Measurements from ENCODE around the gene MUC13.

Gene MUC13

GRCh38 chr3:124890573-124891190 is 43.9 kb downstream of the MUC13 start:
- Mint-ChIP-seq H3K4me1 (peaks cover 4% of the 10 kb centered on the region), H3K27ac (no peak overlapping the region), H3K27me3 (peaks cover 18% of the 10 kb centered on the region), H3K4me3 (no peak overlapping the region), H3K9me3 (no peaks in the 10 kb centered on the region), H3K36me3 (no peaks in the 10 kb centered on the region)

- peak overlapping the region; percentile 75 for H3K4me3 Mint-ChIP-seq
- H3K27me3 Mint-ChIP-seq, result peaks cover 28% of the 10 kb centered on the region
- H3K27ac Mint-ChIP-seq, result no peak overlapping the region
- H3K36me3 Mint-ChIP-seq, result no peaks in the 10 kb centered on the region
- peaks cover 4% of the 10 kb centered on the region for H3K4me1 Mint-ChIP-seq
- no peaks in the 10 kb centered on the region for H3K9me3 Mint-ChIP-seq
These were observed 45.8 kb downstream of the MUC13 start for GRCh38 chr3:124888482-124889441.

- H3K4me3 Mint-ChIP-seq, result peak overlapping the region; percentile 75
- H3K4me1 Mint-ChIP-seq, result peaks cover 4% of the 10 kb centered on the region
- H3K9me3 Mint-ChIP-seq, result no peaks in the 10 kb centered on the region
- H3K36me3 Mint-ChIP-seq, result no peaks in the 10 kb centered on the region
- H3K27me3 Mint-ChIP-seq, result peaks cover 28% of the 10 kb centered on the region
- no peak overlapping the region for H3K27ac Mint-ChIP-seq
These were observed 46.6 kb downstream of the MUC13 start for GRCh38 chr3:124887932-124888298.

- Mint-ChIP-seq H3K4me3 (peak within 1 kb of the TSS; percentile 75), H3K4me1 (peaks cover 4% of the 10 kb centered on the region), H3K9me3 (no peaks in the 10 kb centered on the region), H3K27ac (no peak within 1 kb of the TSS), H3K36me3 (no peaks in the 10 kb centered on the region), H3K27me3 (peaks cover 28% of the 10 kb centered on the region)
These were observed 47.2 kb downstream of the MUC13 start, which contains the start of gene ITGB5 for GRCh38 chr3:124887177-124887931. ITGB5 (minus strand) TSS chr3:124887365; CDS start chr3:124887000, 365 bp downstream.

- H3K4me3 Mint-ChIP-seq, result peak overlapping the region; percentile 67
- peaks cover 26% of the 10 kb centered on the region for H3K27me3 Mint-ChIP-seq
- H3K9me3 Mint-ChIP-seq, result no peaks in the 10 kb centered on the region
- no peaks in the 10 kb centered on the region for H3K36me3 Mint-ChIP-seq
- H3K27ac Mint-ChIP-seq, result no peak overlapping the region
- peaks cover 4% of the 10 kb centered on the region for H3K4me1 Mint-ChIP-seq
These were observed 48.1 kb downstream of the MUC13 start for GRCh38 chr3:124886168-124887056.

GRCh38 chr3:124885466-124886167 is 48.9 kb downstream of the MUC13 start:
- H3K9me3 Mint-ChIP-seq, result no peaks in the 10 kb centered on the region
- peak overlapping the region; percentile 67 for H3K4me3 Mint-ChIP-seq
- peaks cover 26% of the 10 kb centered on the region for H3K27me3 Mint-ChIP-seq
- no peak overlapping the region for H3K27ac Mint-ChIP-seq
- no peaks in the 10 kb centered on the region for H3K36me3 Mint-ChIP-seq
- peaks cover 4% of the 10 kb centered on the region for H3K4me1 Mint-ChIP-seq

- Mint-ChIP-seq H3K27me3 (peaks cover 26% of the 10 kb centered on the region), H3K9me3 (no peaks in the 10 kb centered on the region), H3K4me1 (peaks cover 4% of the 10 kb centered on the region), H3K27ac (no peak overlapping the region), H3K4me3 (peak overlapping the region; percentile 51), H3K36me3 (no peaks in the 10 kb centered on the region)
These were observed 50.0 kb downstream of the MUC13 start for GRCh38 chr3:124884474-124885101.

- Mint-ChIP-seq H3K9me3 (no peaks in the 10 kb centered on the region), H3K27me3 (peaks cover 22% of the 10 kb centered on the region), H3K27ac (no peak overlapping the region), H3K36me3 (no peaks in the 10 kb centered on the region), H3K4me3 (no peak overlapping the region), H3K4me1 (peaks cover 9% of the 10 kb centered on the region)
These were observed 50.6 kb downstream of the MUC13 start for GRCh38 chr3:124883766-124884473.

GRCh38 chr3:124882816-124883747 is 51.5 kb downstream of the MUC13 start:
- Mint-ChIP-seq H3K27me3 (peaks cover 14% of the 10 kb centered on the region), H3K27ac (no peak overlapping the region), H3K36me3 (no peaks in the 10 kb centered on the region), H3K4me1 (peaks cover 15% of the 10 kb centered on the region), H3K9me3 (no peaks in the 10 kb centered on the region), H3K4me3 (no peak overlapping the region)

GRCh38 chr3:124881976-124882697 is 52.4 kb downstream of the MUC13 start:
- Mint-ChIP-seq H3K4me3 (no peak overlapping the region), H3K27ac (no peak overlapping the region), H3K27me3 (peaks cover 13% of the 10 kb centered on the region), H3K36me3 (no peaks in the 10 kb centered on the region), H3K9me3 (no peaks in the 10 kb centered on the region), H3K4me1 (peaks cover 15% of the 10 kb centered on the region)

GRCh38 chr3:124879337-124879680 is 55.2 kb downstream of the MUC13 start:
- Mint-ChIP-seq H3K27me3 (peaks cover 2% of the 10 kb centered on the region), H3K27ac (no peak overlapping the region), H3K9me3 (no peaks in the 10 kb centered on the region), H3K4me1 (peaks cover 10% of the 10 kb centered on the region), H3K4me3 (no peak overlapping the region), H3K36me3 (no peaks in the 10 kb centered on the region)

- no peaks in the 10 kb centered on the region for H3K36me3 Mint-ChIP-seq
- no peaks in the 10 kb centered on the region for H3K27me3 Mint-ChIP-seq
- no peak overlapping the region for H3K27ac Mint-ChIP-seq
- H3K4me3 Mint-ChIP-seq, result no peak overlapping the region
- peaks cover 10% of the 10 kb centered on the region for H3K4me1 Mint-ChIP-seq
- H3K9me3 Mint-ChIP-seq, result no peaks in the 10 kb centered on the region
These were observed 55.8 kb downstream of the MUC13 start for GRCh38 chr3:124878561-124879336.

All from activated naive CD4-positive, alpha-beta T cell treated with anti-CD3 and anti-CD28 coated beads, Interleukin-2, amount 50 U/mL, for 24 hours (primary cell).